GM19035 (cell line): ENCODE measurements around the gene CYP21A2.
"Not testable (repeated sequence)": the region's sequence is repeated elsewhere in the genome, so short reads cannot be mapped to it uniquely, and the experiment has no call there.

Source experiments
- ATAC-seq: cut with Tn5 transposase; IDR thresholded peaks from one replicate; pipeline ENCODE4 v1.9.1; 2021; ENCODE audit not compliant: unreplicated experiment

The CYP21A2 gene

DNA sequence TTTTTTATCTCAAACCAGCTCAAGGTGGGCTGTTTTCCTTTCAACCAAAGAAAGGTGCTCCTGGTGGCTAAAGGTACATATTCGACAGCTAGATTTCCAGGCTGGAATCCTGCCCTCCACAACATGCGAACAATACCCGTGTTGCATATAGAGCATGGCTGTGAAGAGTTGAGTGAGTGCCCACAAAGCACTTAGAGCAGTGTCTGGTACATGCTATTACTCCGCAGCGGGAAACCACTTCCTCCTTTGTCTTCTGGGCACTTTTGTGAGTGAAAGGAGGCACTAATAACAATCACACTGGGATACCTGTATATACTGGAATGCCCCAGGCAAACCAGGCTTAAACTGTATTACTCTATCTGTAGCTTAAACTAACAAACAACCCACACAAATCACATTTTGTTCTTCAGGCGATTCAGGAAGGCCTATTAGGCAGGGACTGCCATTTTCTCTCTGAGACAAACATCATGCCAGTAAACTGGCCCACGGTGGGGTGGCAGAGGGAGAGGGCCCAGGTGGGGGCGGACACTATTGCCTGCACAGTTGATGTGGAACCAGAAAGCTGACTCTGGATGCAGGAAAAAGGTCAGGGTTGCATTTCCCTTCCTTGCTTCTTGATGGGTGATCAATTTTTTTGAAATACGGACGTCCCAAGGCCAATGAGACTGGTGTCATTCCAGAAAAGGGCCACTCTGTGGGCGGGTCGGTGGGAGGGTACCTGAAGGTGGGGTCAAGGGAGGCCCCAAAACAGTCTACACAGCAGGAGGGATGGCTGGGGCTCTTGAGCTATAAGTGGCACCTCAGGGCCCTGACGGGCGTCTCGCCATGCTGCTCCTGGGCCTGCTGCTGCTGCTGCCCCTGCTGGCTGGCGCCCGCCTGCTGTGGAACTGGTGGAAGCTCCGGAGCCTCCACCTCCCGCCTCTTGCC lies at the start of gene CYP21A2:
Gene CYP21A2 (plus strand): TSS at position 818 of the 927 bp plus-strand sequence. CDS start 8 bp downstream, at position 826.
- not testable (repeated sequence) for ATAC-seq

DNA sequence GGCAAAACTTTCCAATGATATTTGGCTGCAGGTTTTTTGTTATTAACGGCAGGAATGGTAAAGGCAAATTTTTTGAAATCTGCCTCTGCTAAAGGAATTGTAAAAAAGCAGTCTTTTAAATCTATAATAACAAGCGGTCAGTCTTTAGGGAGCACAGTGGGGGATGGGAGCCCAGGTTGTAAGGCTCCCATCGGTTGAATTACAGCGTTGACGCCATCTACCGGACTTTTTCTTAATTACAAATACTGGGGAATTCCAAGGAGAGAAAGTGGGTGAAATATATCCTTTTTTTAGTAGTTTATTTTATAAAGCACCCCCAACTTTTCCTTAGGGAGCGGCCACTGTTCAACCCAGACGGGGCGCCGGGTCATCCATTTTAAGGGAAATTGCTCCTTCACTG lies 48.9 kb upstream of the CYP21A2 start:
- not testable (repeated sequence) for ATAC-seq

DNA sequence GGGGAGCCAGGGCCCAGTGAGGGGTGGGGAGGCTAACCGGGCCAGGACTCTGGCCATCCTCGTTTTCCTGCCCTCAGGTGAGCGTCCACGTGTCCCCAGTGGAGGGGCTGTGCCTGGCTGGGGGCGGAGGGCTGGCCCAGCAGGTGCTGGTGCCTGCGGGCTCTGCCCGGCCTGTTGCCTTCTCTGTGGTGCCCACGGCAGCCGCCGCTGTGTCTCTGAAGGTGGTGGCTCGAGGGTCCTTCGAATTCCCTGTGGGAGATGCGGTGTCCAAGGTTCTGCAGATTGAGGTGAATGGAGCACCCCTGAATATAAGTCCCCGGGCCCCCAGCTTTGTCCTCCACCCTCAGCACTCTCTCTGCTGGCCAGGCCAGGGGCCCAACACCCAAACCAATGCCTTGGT lies 43.8 kb upstream of the CYP21A2 start:
- ATAC-seq: not testable (repeated sequence)

DNA sequence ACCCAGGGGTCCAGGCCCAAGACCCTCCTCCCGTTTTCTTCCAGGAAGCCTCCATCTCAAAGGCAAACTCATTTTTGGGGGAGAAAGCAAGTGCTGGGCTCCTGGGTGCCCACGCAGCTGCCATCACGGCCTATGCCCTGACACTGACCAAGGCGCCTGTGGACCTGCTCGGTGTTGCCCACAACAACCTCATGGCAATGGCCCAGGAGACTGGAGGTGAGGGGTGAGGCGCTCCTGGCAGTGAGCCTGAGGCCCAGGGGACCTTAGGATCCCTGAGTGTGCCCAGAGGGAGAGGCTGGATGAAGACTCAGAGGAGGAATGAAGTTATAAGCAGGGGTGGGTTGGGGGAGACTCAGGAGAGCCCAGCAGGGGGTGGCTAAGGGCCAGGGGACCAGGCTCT lies 41.8 kb upstream of the CYP21A2 start:
- not testable (repeated sequence) for ATAC-seq

DNA sequence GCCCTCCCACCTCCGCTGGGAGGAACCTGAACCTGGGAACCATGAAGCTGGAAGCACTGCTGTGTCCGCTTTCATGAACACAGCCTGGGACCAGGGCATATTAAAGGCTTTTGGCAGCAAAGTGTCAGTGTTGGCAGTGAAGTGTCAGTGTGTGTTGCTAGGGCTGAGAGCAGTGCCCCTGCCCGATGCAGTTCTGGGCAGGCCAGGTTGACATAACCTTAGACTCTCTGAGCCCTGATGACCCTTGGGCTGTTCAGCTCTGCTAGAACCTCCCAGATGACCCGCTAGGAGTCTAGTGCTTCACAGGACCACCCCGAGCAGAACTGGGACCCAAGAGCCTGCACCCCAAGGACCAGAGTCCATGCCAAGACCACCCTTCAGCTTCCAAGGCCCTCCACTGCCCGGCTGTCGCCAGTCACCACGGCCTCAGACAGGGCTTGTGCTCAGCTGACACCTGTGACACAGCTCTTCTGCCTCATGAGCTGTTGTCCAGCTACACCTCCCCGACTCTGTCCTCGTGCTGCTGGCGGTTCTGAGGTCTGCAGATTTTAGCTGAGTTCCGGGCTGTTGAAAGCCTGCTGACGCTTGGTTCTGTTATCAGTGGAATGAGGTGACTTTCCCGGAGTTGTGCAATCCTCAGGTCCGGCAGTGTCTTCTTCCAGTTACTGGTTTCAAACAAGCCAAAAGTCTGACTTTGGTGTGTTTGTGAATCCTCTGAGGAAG lies 35.5 kb upstream of the CYP21A2 start:
- not testable (repeated sequence) for ATAC-seq

DNA sequence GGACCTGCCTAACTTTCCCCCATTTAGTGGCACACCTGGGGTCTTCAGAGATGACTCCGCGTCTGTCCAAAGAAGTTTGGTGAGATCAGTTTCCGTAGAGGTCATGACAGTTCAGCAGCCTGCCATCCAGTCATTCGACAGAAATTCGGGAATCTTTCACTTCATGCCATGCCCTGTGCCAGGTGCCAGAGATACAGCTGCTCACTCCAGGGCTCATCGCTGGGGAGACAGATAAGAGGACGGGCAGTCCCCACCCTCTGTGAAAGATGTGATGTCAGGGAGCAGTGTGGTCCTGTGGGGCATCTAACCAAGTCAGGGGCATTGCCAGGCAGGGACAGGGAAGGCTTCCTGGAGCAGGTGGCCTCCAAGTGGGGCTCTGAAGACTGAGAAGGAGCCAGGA lies 34.9 kb upstream of the CYP21A2 start:
- ATAC-seq: not testable (repeated sequence)

DNA sequence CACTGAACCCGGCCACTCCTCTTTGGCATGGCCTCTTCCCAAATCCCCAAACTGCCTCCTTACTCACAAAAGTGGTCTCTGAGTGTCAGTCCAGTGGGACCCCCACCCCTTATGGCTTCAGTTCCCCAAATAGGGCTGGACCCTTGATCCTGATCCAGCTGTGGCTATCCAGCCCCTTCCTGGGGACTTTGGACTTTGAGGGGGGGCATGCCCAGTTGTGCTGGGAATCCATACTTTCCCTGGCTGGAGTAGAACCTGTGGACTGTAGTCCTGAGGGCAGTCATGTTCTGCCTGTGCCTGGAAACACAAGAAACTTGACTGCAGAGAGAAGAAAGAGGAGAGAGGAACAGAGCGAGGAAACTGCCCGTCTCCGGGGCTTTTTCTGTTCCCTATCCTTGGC lies 33.8 kb upstream of the CYP21A2 start:
- ATAC-seq: not testable (repeated sequence)

DNA sequence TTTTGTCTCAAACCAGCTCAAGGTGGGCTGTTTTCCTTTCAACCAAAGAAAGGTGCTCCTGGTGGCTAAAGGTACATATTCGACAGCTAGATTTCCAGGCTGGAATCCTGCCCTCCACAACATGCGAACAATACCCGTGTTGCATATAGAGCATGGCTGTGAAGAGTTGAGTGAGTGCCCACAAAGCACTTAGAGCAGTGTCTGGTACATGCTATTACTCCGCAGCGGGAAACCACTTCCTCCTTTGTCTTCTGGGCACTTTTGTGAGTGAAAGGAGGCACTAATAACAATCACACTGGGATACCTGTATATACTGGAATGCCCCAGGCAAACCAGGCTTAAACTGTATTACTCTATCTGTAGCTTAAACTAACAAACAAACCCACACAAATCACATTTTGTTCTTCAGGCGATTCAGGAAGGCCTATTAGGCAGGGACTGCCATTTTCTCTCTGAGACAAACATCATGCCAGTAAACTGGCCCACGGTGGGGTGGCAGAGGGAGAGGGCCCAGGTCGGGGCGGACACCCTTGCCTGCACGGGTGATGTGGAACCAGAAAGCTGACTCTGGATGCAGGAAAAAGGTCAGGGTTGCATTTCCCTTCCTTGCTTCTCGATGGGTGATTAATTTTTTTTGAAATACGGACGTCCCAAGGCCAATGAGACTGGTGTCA lies 33.2 kb upstream of the CYP21A2 start:
- not testable (repeated sequence) for ATAC-seq

DNA sequence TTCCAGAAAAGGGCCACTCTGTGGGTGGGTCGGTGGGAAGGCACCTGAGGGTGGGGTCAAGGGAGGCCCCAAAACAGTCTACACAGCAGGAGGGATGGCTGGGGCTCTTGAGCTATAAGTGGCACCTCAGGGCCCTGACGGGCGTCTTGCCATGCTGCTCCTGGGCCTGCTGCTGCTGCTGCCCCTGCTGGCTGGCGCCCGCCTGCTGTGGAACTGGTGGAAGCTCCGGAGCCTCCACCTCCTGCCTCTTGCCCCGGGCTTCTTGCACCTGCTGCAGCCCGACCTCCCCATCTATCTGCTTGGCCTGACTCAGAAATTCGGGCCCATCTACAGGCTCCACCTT lies 32.7 kb upstream of the CYP21A2 start:
- ATAC-seq: not testable (repeated sequence)

DNA sequence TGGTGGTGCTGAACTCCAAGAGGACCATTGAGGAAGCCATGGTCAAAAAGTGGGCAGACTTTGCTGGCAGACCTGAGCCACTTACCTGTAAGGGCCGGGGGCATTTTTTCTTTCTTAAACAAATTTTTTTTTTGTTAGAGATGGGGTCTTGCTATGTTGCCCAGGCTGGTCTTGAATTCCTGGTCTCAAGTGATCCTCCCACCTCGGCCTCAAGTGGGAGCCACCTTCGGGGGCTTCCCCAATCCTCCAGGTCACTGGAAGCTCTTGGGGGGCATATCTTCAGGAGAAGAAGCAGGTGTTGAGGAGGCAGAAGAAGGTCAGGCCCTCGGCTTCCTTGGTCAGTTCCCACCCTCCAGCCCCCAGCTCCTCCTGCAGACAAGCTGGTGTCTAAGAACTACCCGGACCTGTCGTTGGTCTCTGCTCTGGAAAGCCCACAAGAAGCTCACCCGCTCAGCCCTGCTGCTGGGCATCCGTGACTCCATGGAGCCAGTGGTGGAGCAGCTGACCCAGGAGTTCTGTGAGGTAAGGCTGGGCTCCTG lies 32.2 kb upstream of the CYP21A2 start:
- not testable (repeated sequence) for ATAC-seq

DNA sequence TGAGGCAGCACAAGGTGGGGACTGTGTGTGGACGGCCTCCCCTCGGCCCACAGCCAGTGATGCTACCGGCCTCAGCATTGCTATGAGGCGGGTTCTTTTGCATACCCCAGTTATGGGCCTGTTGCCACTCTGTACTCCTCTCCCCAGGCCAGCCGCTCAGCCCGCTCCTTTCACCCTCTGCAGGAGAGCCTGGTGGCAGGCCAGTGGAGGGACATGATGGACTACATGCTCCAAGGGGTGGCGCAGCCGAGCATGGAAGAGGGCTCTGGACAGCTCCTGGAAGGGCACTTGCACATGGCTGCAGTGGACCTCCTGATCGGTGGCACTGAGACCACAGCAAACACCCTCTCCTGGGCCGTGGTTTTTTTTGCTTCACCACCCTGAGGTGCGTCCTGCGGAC lies 31.1 kb upstream of the CYP21A2 start:
- not testable (repeated sequence) for ATAC-seq

DNA sequence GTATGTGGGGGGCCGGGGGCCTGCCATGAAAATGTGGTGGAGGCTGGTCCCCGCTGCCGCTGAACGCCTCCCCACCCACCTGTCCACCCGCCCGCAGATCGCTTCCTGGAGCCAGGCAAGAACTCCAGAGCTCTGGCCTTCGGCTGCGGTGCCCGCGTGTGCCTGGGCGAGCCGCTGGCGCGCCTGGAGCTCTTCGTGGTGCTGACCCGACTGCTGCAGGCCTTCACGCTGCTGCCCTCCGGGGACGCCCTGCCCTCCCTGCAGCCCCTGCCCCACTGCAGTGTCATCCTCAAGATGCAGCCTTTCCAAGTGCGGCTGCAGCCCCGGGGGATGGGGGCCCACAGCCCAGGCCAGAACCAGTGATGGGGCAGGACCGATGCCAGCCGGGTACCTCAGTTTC lies 30.2 kb upstream of the CYP21A2 start:
- not testable (repeated sequence) for ATAC-seq

DNA sequence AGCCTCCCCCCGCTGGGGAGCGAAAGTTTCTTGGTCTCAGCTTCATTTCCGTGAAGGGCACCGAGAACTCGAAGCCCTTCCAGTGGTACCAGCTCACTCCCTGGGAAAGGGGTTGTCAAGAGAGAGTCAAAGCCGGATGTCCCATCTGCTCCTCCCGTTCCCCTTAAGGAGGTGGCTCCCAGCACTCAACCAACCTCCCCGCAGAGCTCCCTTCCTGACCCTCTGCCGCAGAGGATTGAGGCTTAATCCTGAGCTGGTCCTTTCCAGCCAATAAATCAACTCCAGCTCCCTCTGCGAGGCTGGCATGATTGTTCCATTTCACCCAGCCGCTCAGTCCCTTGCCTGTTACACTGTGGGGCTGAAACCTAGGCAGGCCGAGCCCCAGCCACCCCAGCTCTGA lies 29.6 kb upstream of the CYP21A2 start:
- not testable (repeated sequence) for ATAC-seq

DNA sequence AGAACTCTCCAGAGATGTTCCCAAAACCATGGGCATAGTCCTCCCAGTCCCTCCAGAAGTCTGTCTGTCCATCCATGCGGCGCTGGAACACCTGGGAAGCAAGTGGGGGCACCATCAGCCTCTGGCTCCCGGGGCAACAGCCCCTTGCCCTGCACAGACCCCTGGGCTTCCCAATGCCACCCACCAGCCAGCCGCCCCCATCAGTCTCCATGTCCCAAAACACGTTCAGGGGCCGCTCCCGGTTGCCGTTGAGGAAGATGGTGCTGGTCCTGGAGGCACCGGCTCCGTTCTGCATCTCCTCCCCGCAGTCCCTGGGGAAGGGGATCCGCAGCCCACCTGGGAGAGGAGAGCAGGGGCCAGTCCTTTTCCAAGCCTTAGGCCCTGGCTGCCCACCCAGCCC lies 28.7 kb upstream of the CYP21A2 start:
- not testable (repeated sequence) for ATAC-seq

DNA sequence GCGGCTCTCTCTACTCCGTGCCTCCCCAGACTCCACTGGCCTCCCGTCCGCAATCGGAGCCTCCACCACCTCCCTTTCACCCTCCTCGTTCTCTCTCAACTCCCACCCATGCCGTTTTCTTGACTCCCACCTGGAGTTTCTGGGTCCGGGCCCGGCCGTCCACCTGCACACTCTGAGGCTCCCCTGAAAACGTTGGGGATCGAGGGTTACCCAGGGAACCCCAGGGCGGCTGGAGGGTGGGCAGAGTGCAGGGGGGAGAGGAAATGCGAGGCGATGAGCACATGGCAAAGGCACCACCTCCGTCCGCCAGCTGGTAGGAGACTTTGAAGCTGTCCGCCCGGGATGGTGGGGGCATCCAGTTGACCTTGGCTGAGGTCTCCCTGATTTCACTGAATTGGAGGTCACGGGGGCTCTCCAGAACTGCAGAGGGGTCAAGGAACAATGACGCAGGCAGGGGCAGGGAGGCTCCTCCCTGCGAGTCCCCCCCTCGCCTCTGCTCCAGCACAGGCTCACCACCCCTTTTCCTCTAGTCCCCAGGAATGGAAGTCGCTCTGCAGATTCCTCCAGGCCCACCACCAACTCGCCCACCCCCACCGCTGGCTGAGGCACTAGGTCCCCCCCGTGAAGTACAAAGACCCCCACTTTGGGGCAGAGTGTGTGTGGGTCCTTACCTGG lies 27.2 kb upstream of the CYP21A2 start:
- not testable (repeated sequence) for ATAC-seq

DNA sequence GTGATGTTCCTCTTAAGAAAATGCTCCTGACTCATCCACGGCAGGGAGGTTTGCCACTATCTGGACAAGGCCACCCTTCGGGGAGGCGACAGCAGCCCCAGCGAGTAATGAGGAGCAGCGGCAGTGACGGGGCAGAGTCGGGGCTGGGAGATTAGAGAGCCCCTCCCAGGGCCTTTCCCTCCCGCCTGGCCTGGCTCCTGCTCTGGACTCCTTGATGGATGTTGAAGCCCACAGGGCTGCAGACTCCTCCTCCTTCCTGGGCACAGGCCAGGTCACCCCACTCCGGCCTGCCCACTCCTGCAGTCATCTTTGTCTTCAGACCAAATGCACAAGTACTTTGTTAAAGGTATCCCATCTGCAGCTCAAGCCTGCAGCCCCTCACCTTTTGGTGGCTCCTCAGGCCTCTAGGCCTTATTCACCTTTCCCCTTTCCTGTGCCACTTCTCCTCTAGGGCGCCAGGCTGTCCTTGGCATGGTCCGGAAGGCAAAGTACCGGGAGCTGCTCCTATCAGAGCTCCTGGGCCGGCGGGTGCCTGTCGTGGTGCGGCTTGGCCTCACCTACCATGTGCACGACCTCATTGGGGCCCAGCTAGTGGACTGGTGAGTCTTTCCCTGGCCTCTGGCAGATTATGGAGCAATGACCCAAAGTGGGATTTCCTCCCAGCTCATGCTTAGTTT lies 25.1 kb upstream of the CYP21A2 start:
- ATAC-seq: not testable (repeated sequence)

DNA sequence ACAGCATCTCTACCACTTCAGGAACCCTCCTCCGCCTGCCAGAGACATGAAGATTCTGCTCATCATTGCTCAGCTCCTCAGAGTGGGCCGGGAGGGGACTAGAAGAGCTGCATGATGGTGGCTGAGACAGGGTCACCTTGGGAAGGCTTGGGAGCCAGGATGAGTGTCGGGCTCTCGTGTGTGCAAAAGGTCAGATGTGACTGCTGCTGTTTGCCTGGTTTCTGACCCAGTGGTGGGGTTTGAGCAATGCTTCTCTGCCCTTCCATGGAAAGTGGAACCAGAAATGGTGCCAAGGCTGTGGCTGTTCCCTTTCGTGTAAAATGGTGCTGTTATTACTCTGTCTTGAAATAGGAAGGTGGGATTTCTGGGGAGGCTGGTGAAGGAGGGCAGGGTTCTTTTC lies 24.5 kb upstream of the CYP21A2 start:
- not testable (repeated sequence) for ATAC-seq

DNA sequence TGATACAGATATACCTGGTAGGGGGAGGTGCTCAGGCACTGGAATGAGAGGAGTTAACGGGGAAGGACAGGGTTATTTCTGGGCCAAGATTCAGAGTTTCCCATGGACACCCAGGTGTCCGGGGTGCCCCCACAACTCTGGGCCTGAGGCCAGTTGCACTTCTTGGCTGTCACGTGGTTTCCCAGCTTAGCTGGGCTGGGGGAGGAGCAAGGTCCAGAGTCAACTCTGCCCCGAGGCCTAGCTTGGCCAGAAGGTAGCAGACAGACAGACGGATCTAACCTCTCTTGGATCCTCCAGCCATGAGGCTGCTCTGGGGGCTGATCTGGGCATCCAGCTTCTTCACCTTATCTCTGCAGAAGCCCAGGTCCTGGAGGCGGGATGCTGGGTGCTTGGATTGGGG lies 23.7 kb upstream of the CYP21A2 start, which contains the start of gene C4B:
Gene C4B (plus strand): TSS at position 249 of the 400 bp plus-strand sequence. CDS start 51 bp downstream, at position 300.
- not testable (repeated sequence) for ATAC-seq

DNA sequence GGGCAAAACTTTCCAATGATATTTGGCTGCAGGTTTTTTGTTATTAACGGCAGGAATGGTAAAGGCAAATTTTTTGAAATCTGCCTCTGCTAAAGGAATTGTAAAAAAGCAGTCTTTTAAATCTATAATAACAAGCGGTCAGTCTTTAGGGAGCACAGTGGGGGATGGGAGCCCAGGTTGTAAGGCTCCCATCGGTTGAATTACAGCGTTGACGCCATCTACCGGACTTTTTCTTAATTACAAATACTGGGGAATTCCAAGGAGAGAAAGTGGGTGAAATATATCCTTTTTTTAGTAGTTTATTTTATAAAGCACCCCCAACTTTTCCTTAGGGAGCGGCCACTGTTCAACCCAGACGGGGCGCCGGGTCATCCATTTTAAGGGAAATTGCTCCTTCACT lies 16.1 kb upstream of the CYP21A2 start:
- ATAC-seq: not testable (repeated sequence)

DNA sequence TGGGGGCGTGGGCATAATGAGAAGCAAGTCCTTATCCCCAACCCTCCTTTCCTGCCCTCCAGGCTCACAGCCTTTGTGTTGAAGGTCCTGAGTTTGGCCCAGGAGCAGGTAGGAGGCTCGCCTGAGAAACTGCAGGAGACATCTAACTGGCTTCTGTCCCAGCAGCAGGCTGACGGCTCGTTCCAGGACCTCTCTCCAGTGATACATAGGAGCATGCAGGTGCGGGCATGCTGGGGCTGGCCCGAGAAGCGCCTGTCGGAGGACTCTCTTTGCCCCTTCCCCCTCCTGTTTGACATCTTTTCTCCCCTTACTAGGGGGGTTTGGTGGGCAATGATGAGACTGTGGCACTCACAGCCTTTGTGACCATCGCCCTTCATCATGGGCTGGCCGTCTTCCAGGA lies 9.6 kb upstream of the CYP21A2 start:
- ATAC-seq: not testable (repeated sequence)
